ENCODE data around the gene TOPBP1.

GRCh38 chr3:133655731-133656515, 5.8 kb downstream of the TOPBP1 start:
- TF ChIP-seq, protein P1, sequence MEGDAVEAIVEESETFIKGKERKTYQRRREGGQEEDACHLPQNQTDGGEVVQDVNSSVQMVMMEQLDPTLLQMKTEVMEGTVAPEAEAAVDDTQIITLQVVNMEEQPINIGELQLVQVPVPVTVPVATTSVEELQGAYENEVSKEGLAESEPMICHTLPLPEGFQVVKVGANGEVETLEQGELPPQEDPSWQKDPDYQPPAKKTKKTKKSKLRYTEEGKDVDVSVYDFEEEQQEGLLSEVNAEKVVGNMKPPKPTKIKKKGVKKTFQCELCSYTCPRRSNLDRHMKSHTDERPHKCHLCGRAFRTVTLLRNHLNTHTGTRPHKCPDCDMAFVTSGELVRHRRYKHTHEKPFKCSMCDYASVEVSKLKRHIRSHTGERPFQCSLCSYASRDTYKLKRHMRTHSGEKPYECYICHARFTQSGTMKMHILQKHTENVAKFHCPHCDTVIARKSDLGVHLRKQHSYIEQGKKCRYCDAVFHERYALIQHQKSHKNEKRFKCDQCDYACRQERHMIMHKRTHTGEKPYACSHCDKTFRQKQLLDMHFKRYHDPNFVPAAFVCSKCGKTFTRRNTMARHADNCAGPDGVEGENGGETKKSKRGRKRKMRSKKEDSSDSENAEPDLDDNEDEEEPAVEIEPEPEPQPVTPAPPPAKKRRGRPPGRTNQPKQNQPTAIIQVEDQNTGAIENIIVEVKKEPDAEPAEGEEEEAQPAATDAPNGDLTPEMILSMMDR (IDR thresholded peaks at IDR 0.05; ENCODE audit: low read depth, low read length): no peak
- TF ChIP-seq EZH2phosphoT487 (IDR thresholded peaks at IDR 0.05; ENCODE audit: low read depth): no peak
